ENCODE data around the gene MAST4.
"Not testable (repeated sequence)": the region's sequence is repeated elsewhere in the genome, so short reads cannot be mapped to it uniquely, and the experiment has no call there.

The MAST4 gene

GRCh38 chr5:66684663-66685062 is 88.5 kb downstream of the MAST4 start:
- in situ Hi-C loops (cut with HindIII; ENCODE audit: low pct_ligation_motif_present, low sequenced_read_pairs): no loop called here
- Histone ChIP-seq H3K4me3 (ENCODE audit: low read depth, low read length) (no peak overlapping the region), H3K27ac (no peak overlapping the region), H3K36me3 (replicated peaks) (no peaks in the 10 kb centered on the region), H3K27me3 (replicated peaks) (no peaks in the 10 kb centered on the region)
- DNase-seq: no peak
- TF ChIP-seq CTCF (IDR thresholded peaks at IDR 0.05; ENCODE audit: low read depth, low read length, missing control alignments): no peak

GRCh38 chr5:66689522-66690220 is 93.5 kb downstream of the MAST4 start:
- H3K27ac ChIP-seq: no peak overlapping the region
- no peaks in the 10 kb centered on the region for H3K36me3 ChIP-seq (replicated peaks)
- no peak overlapping the region for H3K4me3 ChIP-seq (ENCODE audit: low read depth, low read length)
- in situ Hi-C loops (cut with HindIII; ENCODE audit: low pct_ligation_motif_present, low sequenced_read_pairs): no loop called here
- TF ChIP-seq CTCF (IDR thresholded peaks at IDR 0.05; ENCODE audit: low read depth, low read length, missing control alignments): no peak
- DNase-seq: no peak
- no peaks in the 10 kb centered on the region for H3K27me3 ChIP-seq (replicated peaks)

DNA sequence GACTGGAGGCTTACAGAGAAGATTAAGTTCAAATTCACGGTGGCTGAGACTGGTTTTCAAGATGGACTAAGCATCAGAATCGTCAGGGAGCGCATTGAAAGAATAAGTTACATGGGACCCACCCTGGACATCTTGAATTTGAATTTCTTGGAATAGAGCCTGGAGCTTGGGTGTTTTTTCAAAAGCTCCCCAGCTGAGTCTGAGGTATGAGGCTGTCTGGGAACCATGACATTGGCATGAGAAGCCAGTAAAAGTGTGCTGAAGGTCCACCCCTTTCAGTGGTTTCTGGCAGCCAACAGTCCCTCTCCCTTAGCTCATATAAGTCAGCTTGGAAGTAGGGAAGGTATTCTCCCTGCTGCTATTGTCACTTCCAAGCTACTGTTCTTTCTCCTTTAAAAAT is 97.8 kb downstream of the MAST4 start:
- TF ChIP-seq CTCF (IDR thresholded peaks at IDR 0.05; ENCODE audit: low read depth, low read length, missing control alignments): no peak
- no peaks in the 10 kb centered on the region for H3K36me3 ChIP-seq (replicated peaks)
- DNase-seq: no peak
- H3K27ac ChIP-seq: no peak overlapping the region
- in situ Hi-C loops (cut with HindIII; ENCODE audit: low pct_ligation_motif_present, low sequenced_read_pairs): no loop called here
- no peak overlapping the region for H3K4me3 ChIP-seq (ENCODE audit: low read depth, low read length)
- H3K27me3 ChIP-seq (replicated peaks): no peaks in the 10 kb centered on the region

DNA sequence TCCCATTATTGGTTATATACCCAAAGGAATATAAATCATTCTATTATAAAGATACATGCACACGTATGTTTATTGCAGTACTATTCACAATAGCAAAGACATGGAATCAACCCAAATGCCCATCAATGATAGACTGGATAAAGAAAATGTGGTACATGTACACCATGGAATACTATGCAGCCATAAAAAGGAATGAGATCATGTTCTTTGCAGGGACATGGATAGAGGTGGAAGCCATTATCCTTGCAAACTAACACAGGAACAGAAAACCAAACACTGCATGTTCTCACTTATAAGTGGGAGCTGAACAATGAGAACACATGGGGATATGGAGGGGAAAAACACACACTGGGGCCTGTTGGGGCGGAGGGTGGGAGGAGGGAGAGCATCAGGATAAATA is 99.6 kb downstream of the MAST4 start:
- in situ Hi-C loops (cut with HindIII; ENCODE audit: low pct_ligation_motif_present, low sequenced_read_pairs); H3K27me3 ChIP-seq (replicated peaks); DNase-seq; H3K36me3 ChIP-seq (replicated peaks); H3K27ac ChIP-seq; H3K4me3 ChIP-seq (ENCODE audit: low read depth, low read length): not testable (repeated sequence)

- H3K27ac ChIP-seq: no peak overlapping the region
- no peaks in the 10 kb centered on the region for H3K36me3 ChIP-seq (replicated peaks)
- no peak overlapping the region for H3K4me3 ChIP-seq (ENCODE audit: low read depth, low read length)
- no peaks in the 10 kb centered on the region for H3K27me3 ChIP-seq (replicated peaks)
- in situ Hi-C loops (cut with HindIII; ENCODE audit: low pct_ligation_motif_present, low sequenced_read_pairs): no loop called here
- TF ChIP-seq CTCF (IDR thresholded peaks at IDR 0.05; ENCODE audit: low read depth, low read length, missing control alignments): no peak
- DNase-seq: no peak
These were observed 101.8 kb downstream of the MAST4 start for GRCh38 chr5:66697796-66698564.

DNA sequence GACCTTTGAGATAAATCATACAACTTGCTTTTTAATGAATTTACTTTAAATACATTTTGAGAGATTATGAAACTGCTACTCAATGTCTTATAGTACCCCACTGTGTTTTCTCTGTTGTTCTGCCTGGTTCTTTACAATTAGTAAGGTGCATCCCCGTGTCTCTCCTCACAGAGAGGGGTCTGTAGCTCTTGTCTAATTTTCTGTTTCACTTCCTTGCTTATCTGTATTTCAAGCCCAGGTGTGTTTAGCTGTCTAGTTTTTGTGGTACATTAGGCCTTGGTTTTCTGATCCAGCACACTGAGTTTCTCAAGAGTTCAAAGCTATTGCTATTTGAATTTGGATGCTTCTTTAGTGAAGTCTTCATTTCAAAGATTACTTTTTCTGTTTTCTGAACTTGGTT is 105.1 kb downstream of the MAST4 start:
- no peak for TF ChIP-seq CTCF (IDR thresholded peaks at IDR 0.05; ENCODE audit: low read depth, low read length, missing control alignments)
- Histone ChIP-seq H3K36me3 (replicated peaks) (no peaks in the 10 kb centered on the region), H3K27me3 (replicated peaks) (no peaks in the 10 kb centered on the region), H3K4me3 (ENCODE audit: low read depth, low read length) (no peak overlapping the region), H3K27ac (no peak overlapping the region)
- no peak for DNase-seq
- in situ Hi-C loops (cut with HindIII; ENCODE audit: low pct_ligation_motif_present, low sequenced_read_pairs): no loop called here

Measured in brain microvascular endothelial cell (primary cell).